Activated gamma-delta T cell (primary cell): ENCODE data around the gene GAD2.
"Not testable (repeated sequence)": the region's sequence is repeated elsewhere in the genome, so short reads cannot be mapped to it uniquely, and the experiment has no call there.

Experiments
- DNase-seq: peaks from one replicate; lab custom pipeline; 2025; lab: John Stamatoyannopoulos, UW

The GAD2 gene

GRCh38 chr10:26318672-26319071 is 102.1 kb downstream of the GAD2 start:
- DNase-seq: no peak

- DNase-seq: no peak
These were observed 106.6 kb downstream of the GAD2 start for GRCh38 chr10:26323219-26323618.

GRCh38 chr10:26326851-26327250 is 110.3 kb downstream of the GAD2 start:
- no peak for DNase-seq

- DNase-seq: no peak
These were observed 111.2 kb downstream of the GAD2 start for GRCh38 chr10:26327811-26328210.

GRCh38 chr10:26331371-26331770 is 114.8 kb downstream of the GAD2 start:
- no peak for DNase-seq

GRCh38 chr10:26334232-26334931 is 117.8 kb downstream of the GAD2 start:
- no peak for DNase-seq

- DNase-seq: no peak
These were observed 118.5 kb downstream of the GAD2 start for GRCh38 chr10:26334932-26335573.

GRCh38 chr10:26335574-26336093 is 119.1 kb downstream of the GAD2 start:
- DNase-seq: no peak

- no peak for DNase-seq
These were observed 120.4 kb downstream of the GAD2 start for GRCh38 chr10:26336979-26337378.

- no peak for DNase-seq
These were observed 125.1 kb downstream of the GAD2 start for GRCh38 chr10:26341701-26342100.

- DNase-seq: not testable (repeated sequence)
These were observed 132.3 kb downstream of the GAD2 start for GRCh38 chr10:26348821-26349417.
